HCT116 (cell line): Measurements from ENCODE around the gene DUSP16. TPM values are rescaled to one million over a fixed set of nuclear protein-coding genes. Genes with fewer than 3 reads are reported as not detected.

Experiments
- ATAC-seq: fragments of 200-7000 bp; cut with Tn5 transposase; 2 replicates; pipeline ENCODE4 v1.9.1; 2020; ENCODE audit warnings: mild to moderate bottlenecking, moderate library complexity
- BruUV-seq: library from RNA; stranded (reverse); fragments of 400-500 nt; replicated peaks from 2 replicates; lab custom pipeline; 2021; lab: Mats Ljungman, UMichigan
- CTCF ChIA-PET: fragments of 300-600 bp; sonication (Branson Sonifier 250); formaldehyde crosslinking; loops from one replicate; lab custom pipeline; 2021; ENCODE audit warnings: antibody characterized with exemption; lab: Charles Lee
- POLR2A ChIA-PET: fragments of 300-600, 350-600 bp; sonication (Branson Sonifier 250); formaldehyde crosslinking; loops from one replicate; lab custom pipeline; 2021; ENCODE audit warnings: antibody characterized with exemption; lab: Charles Lee
- RAD21 ChIA-PET, 2 experiments: fragments of 300-600 bp; sonication (Branson Sonifier 250); formaldehyde crosslinking; loops; one replicate each; lab custom pipeline; 2023; ENCODE audit warnings: low total read pairs in 2 of 2; ENCODE audit not compliant: uncharacterized antibody in 2 of 2, unreplicated experiment in 2 of 2, low non-redundant PET in 1 of 2; lab: Charles Lee
- DNase-seq: peaks from one replicate; pipeline ENCODE4 v3.0.0-alpha.2; 2010; ENCODE audit warnings: low read depth, low spot score
- H2AFZ ChIP-seq: fragments of 200-600 bp; shearing (Covaris generic), sonication (generic); 2 replicates; pipeline ENCODE4 v1.6.1; 2017; ENCODE audit warnings: low read depth, mixed run types, mixed read lengths, antibody characterized with exemption, low read length; ENCODE audit not compliant: poor library complexity, severe bottlenecking
- H3K27ac ChIP-seq: 2 replicates; pipeline ENCODE4 v1.5.1; 2012; ENCODE audit warnings: low read depth, low read length
- H3K27me3 ChIP-seq: fragments of 200-600 bp; sonication (generic); 2 replicates; pipeline ENCODE4 v1.6.1; 2016; ENCODE audit warnings: mixed run types, low read length, mixed read lengths; ENCODE audit not compliant: insufficient read depth
- H3K36me3 ChIP-seq, 2 experiments: fragments of 200-500 bp in 1 of 2; fragments of 200-600 bp in 1 of 2; sonication (Bioruptor generic) in 1 of 2; sonication (generic) in 1 of 2; 2 replicates each; pipeline versions ENCODE4 v1.5.1 to v1.6.1; 2014 to 2016; ENCODE audit warnings: low read length in 2 of 2, inconsistent platforms in 1 of 2, mixed read lengths in 1 of 2, mixed run types in 1 of 2; ENCODE audit not compliant: insufficient read depth in 2 of 2, control insufficient read depth in 1 of 2
- H3K4me1 ChIP-seq, 2 experiments: fragments of 200-600 bp in 1 of 2; sonication (generic) in 1 of 2; 2 replicates each; pipeline versions ENCODE4 v1.5.1 to v1.6.1; 2012 to 2017; ENCODE audit warnings: low read length in 2 of 2, inconsistent platforms in 1 of 2, mild to moderate bottlenecking in 1 of 2, mixed read lengths in 1 of 2, mixed run types in 1 of 2, moderate library complexity in 1 of 2; ENCODE audit not compliant: insufficient read depth in 2 of 2, control insufficient read depth in 1 of 2
- H3K4me2 ChIP-seq: fragments of 200-600 bp; sonication (generic); 2 replicates; pipeline ENCODE4 v1.6.1; 2017; ENCODE audit warnings: mixed run types, low read length, mixed read lengths
- H3K4me3 ChIP-seq, 2 experiments: fragments of 200-600 bp in 1 of 2; sonication (generic) in 1 of 2; replicated peaks in 1 of 2; 2 replicates each; pipeline ENCODE4 v1.5.1; 2011 to 2016; ENCODE audit warnings: low read length in 2 of 2, control low read depth in 1 of 2, low read depth in 1 of 2, mild to moderate bottlenecking in 1 of 2, mixed read lengths in 1 of 2, mixed run types in 1 of 2
- H3K79me2 ChIP-seq: fragments of 200-600 bp; sonication (generic); 2 replicates; pipeline ENCODE4 v1.6.1; 2017; ENCODE audit warnings: mild to moderate bottlenecking, mixed run types, low read length, moderate library complexity, mixed read lengths; ENCODE audit not compliant: insufficient read depth
- H3K9ac ChIP-seq: fragments of 200-600 bp; sonication (generic); 2 replicates; pipeline ENCODE4 v1.6.1; 2016; ENCODE audit warnings: low read length, mixed read lengths
- H3K9me2 ChIP-seq: fragments of 200-600 bp; sonication (generic), shearing (Covaris generic); 2 replicates; pipeline ENCODE4 v1.6.1; 2017; ENCODE audit warnings: mixed run types, mild to moderate bottlenecking, moderate library complexity; ENCODE audit not compliant: insufficient read depth
- H3K9me3 ChIP-seq, 2 experiments: fragments of 200-500 bp in 1 of 2; fragments of 200-600 bp in 1 of 2; sonication (Bioruptor generic) in 1 of 2; sonication (generic) in 1 of 2; 2 replicates each; pipeline ENCODE4 v1.6.1; 2014 to 2017; ENCODE audit warnings: low read length in 2 of 2, mixed read lengths in 2 of 2, inconsistent platforms in 1 of 2, low read depth in 1 of 2, mild to moderate bottlenecking in 1 of 2, mixed run types in 1 of 2, moderate library complexity in 1 of 2; ENCODE audit not compliant: control insufficient read depth in 1 of 2, insufficient read depth in 1 of 2
- H4K20me1 ChIP-seq: fragments of 200-600 bp; sonication (generic), shearing (Covaris generic); 2 replicates; pipeline ENCODE4 v1.6.1; 2017; ENCODE audit warnings: mixed run types, mild to moderate bottlenecking, moderate library complexity; ENCODE audit not compliant: insufficient read depth
- EGR1 ChIP-seq: IDR thresholded peaks from 2 replicates; pipeline ENCODE4 v1.6.1; 2012; ENCODE audit warnings: low read depth
- EZH2 ChIP-seq: fragments of 200-600 bp; sonication (generic); IDR thresholded peaks from 2 replicates; pipeline ENCODE4 v1.6.1; 2017; ENCODE audit warnings: antibody characterized with exemption, mixed run types
- MAX ChIP-seq: IDR thresholded peaks from 2 replicates; pipeline ENCODE4 v1.6.1; 2012
- POLR2A ChIP-seq: IDR thresholded peaks from 2 replicates; pipeline ENCODE4 v1.7.0; 2011; ENCODE audit warnings: borderline replicate concordance; ENCODE audit not compliant: insufficient read depth, insufficient read length; ENCODE audit errors: extremely low read depth
- RAD21 ChIP-seq: IDR thresholded peaks from 2 replicates; pipeline ENCODE4 v1.6.1; 2012; ENCODE audit warnings: low read depth, mild to moderate bottlenecking
- REST ChIP-seq: IDR thresholded peaks from 2 replicates; pipeline ENCODE4 v1.6.1; 2012; ENCODE audit warnings: low read depth
- SRF ChIP-seq: IDR thresholded peaks from 2 replicates; pipeline ENCODE4 v1.6.1; 2012; ENCODE audit warnings: low read depth
- YY1 ChIP-seq: IDR thresholded peaks from 2 replicates; pipeline ENCODE4 v1.6.1; 2011; ENCODE audit warnings: low read length, low read depth, moderate library complexity, mild to moderate bottlenecking; ENCODE audit not compliant: insufficient replicate concordance; ENCODE audit errors: extremely low read depth
- ZBTB33 ChIP-seq: IDR thresholded peaks from 2 replicates; pipeline ENCODE4 v1.6.1; 2011; ENCODE audit warnings: mild to moderate bottlenecking, low read length, moderate library complexity; ENCODE audit not compliant: insufficient replicate concordance; ENCODE audit errors: extremely low read depth
- intact Hi-C: fragments of 100-400 bp; cut with micrococcal nuclease; formaldehyde crosslinking; loops from 2 replicates; pipeline ENCODE4 v1.10.0; 2022
- total RNA-seq: library from RNA; stranded (reverse); gene quantifications from one replicate; pipeline ENCODE4 v1.2.1, GENCODE V29; 2021; ENCODE audit not compliant: unreplicated experiment
- TF ChIP-seq, protein P1 (sequence below): IDR thresholded peaks from 2 replicates; pipeline ENCODE4 v1.6.1; 2012

DUSP16 gene
- total RNA-seq, 1 experiment from 2014 or later = 13.4 TPM

DNA sequence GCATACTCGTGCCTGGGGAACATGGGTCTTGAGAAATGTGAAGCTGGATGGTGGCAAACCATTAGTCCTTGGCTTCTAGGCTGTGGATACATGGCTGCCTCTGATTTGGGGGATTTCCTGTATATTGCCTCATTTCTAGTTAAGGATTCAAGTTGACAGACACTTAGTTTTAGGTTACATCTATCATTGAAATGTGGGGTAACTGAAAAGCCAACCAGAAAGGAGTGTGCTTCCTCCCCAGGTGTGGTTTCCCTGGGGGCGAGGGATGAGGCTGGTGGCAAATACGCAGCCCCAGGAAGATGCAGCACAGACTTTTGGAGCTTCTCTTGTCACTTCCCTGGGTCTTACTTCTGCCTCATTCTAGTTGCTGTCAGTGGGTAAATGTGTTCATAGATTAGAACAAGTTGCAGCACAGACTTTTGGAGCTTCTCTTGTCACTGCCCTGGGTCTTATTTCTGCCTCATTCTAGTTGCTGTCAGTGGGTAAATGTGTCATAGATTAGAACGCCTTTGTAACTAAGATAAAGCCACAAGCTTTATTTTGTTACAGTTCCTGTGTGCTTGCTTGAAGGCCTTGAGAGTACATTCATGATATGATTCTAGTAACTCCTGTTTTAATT, 120.7 kb downstream of the DUSP16 start (continued):
- TF ChIP-seq ZBTB33 = no peak

DNA sequence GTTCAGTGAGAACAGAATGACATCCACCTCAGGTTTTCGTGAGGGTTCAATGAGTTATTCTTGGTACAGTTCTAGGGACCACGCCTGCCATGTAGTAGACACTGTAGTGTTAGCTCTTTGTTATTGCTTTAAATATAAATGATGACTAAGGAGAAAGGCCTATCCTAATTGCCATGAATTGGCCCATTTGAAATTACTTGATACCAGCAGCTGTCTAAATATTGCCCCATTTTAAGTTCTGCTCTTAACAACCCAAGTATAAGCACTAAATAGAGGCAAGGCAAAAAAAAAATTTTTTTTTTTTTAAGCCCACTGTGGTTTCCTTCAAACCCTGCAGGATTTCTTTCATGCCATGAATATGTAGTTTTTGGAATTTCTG, 121.2 kb downstream of the DUSP16 start:
- BruUV-seq = no TSS peak
- Histone ChIP-seq H3K27me3 (no peaks in the 10 kb centered on the region), H3K9me3 (no peaks in the 10 kb centered on the region), H3K9me2 (no peaks in the 10 kb centered on the region), H2AFZ (no peak overlapping the region), H3K79me2 (no peaks in the 10 kb centered on the region), H3K4me2 (no peak overlapping the region), H3K4me1 (peaks cover 5 to 12% of the 10 kb centered on the region in 2 experiments), H3K9ac (no peak overlapping the region), H4K20me1 (no peaks in the 10 kb centered on the region), H3K4me3 (no peak overlapping the region), H3K36me3 (no peaks in the 10 kb centered on the region), H3K27ac (no peak overlapping the region)
- TF ChIP-seq EZH2 (no peak), MAX (no peak), POLR2A (no peak), SRF (no peak), EGR1 (no peak), REST (no peak), YY1 (no peak), RAD21 (no peak)
- TF ChIP-seq, protein P1, sequence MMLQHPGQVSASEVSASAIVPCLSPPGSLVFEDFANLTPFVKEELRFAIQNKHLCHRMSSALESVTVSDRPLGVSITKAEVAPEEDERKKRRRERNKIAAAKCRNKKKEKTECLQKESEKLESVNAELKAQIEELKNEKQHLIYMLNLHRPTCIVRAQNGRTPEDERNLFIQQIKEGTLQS = no peak
- ChIA-PET RAD21 (no interaction called here), POLR2A (no interaction called here), CTCF (no interaction called here)
- ATAC-seq (no peak), DNase-seq (no peak)
- intact Hi-C loops = no loop called here
